Measurements from ENCODE around the gene CERS5. TPM values are rescaled to one million over a fixed set of nuclear protein-coding genes. Genes with fewer than 3 reads are reported as not detected.

CERS5 gene
- total RNA-seq, 2 experiments from 2014 or later = 27.6 to 36.9 TPM

DNA sequence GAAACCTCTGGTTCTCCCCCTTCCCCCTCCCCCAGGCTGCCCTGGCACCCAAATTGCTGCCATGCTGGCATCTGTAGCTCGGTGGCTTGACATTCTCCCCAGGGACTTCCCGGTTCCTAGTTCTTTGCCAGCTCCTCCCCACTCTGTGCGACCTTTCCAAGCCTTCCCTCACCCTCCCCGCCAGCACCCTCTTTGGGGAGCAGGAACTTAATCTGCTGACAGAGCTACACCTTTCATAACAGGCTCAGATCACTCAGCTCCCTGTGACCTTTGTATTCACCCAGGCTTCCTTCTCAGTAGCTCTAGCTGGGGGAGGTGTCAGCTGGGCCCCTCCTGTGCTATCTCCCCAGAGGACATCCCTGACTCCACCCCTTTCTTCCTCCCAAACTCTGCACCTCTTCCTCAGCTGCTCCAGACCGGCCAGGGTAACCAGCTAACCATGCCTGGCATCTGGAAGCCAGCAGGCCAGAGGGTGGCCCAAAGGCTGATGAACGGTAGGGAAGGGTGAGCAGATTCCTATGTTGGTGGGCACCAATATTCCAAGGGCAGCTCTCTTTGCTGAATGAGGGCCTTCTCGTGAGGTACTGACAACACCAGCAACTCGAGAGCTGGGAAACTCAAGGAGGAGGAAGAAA lies 56.9 kb downstream of the CERS5 start:
- peaks cover 27% of the 10 kb centered on the region for H3K79me2 ChIP-seq (ENCODE audit: insufficient read depth, low read depth, low read length)
- intact Hi-C loops (cut with micrococcal nuclease; ENCODE audit: unreplicated experiment) = loop anchor here (2.0 to 5.0 kb wide), 2 partner anchors 35 to 112 kb away; no protein-coding TSS in a partner anchor
- TF ChIP-seq EZH2phosphoT487 (IDR thresholded peaks at IDR 0.05; ENCODE audit: borderline replicate concordance, low read depth, low read length) = no peak
- no peak for TF ChIP-seq CTCF (conservative IDR thresholded peaks at IDR 0.05; ENCODE audit: low read length)
- peak overlapping the region; percentile 77 for H3K4me2 ChIP-seq (ENCODE audit: low read length)
- H3K36me3 ChIP-seq (ENCODE audit: insufficient read depth, low read length) = no peaks in the 10 kb centered on the region
- H3K4me1 ChIP-seq (ENCODE audit: insufficient read depth, low read length, poor library complexity, severe bottlenecking) = peaks cover 33% of the 10 kb centered on the region
- H3K27ac ChIP-seq (ENCODE audit: low read depth, low read length, poor library complexity, severe bottlenecking) = peak overlapping the region; percentile 85
- POLR2A ChIA-PET = interaction anchor here (0.5 to 3.7 kb wide), 20 partner anchors 9 to 614 kb away, joined by 3 to 62 read pairs (median 4); partner anchors contain the start of genes CERS5 and SMARCD1
- no TSS peak for BruUV-seq (replicated peaks)
- no peaks in the 10 kb centered on the region for H3K9me2 ChIP-seq (ENCODE audit: insufficient read depth, low read length)
- H2AFZ ChIP-seq (ENCODE audit: low read length) = peak overlapping the region; percentile 57
- peak overlapping the region; percentile 62 for H3K4me3 ChIP-seq (ENCODE audit: low read depth, low read length, poor library complexity, severe bottlenecking)
- peak; percentile 64 for DNase-seq (ENCODE audit: low spot score)
- H4K20me1 ChIP-seq (ENCODE audit: insufficient read depth, low read length) = no peaks in the 10 kb centered on the region
- no peaks in the 10 kb centered on the region for H3K9me3 ChIP-seq (ENCODE audit: low read length)
- CTCF ChIA-PET (ENCODE audit: unreplicated experiment) = interaction anchor here (0.6 to 3.9 kb wide), 17 partner anchors 10 to 163 kb away, joined by 3 to 35 read pairs (median 5); partner anchors contain the start of genes CERS5 and SMARCD1

DNA sequence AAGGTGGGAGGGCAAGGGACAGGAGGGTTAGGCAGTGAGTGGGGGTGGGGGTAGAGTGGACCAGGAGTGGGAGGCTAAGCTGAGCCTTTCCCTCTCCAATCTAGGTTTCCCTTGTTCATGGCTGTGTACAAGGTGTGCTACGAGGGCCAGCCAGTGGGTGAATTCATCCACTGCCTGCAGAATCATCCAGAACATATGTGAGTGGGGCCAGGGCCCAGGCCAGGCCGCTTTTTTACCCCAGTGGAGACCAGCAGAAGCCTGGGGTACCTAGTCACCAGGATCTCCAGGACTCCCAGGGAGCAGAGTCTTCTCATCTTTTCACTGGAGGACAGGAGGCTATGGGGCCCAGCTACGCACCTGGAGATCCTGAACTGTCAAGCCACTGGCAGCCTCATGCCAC lies 57.9 kb downstream of the CERS5 start:
- DNase-seq (ENCODE audit: low spot score) = no peak
- Histone ChIP-seq H3K9me3 (ENCODE audit: low read length) (no peaks in the 10 kb centered on the region), H3K4me2 (ENCODE audit: low read length) (peak overlapping the region; percentile 77), H3K4me3 (ENCODE audit: low read depth, low read length, poor library complexity, severe bottlenecking) (no peak overlapping the region), H3K79me2 (ENCODE audit: insufficient read depth, low read depth, low read length) (peaks cover 20% of the 10 kb centered on the region), H3K4me1 (ENCODE audit: insufficient read depth, low read length, poor library complexity, severe bottlenecking) (peaks cover 31% of the 10 kb centered on the region), H4K20me1 (ENCODE audit: insufficient read depth, low read length) (no peaks in the 10 kb centered on the region), H3K36me3 (ENCODE audit: insufficient read depth, low read length) (no peaks in the 10 kb centered on the region), H3K27ac (ENCODE audit: low read depth, low read length, poor library complexity, severe bottlenecking) (peak overlapping the region; percentile 85), H3K9me2 (ENCODE audit: insufficient read depth, low read length) (no peaks in the 10 kb centered on the region), H2AFZ (ENCODE audit: low read length) (peak overlapping the region; percentile 57; the same call in 1 of the 2 replicates)
- TF ChIP-seq EZH2phosphoT487 (IDR thresholded peaks at IDR 0.05; ENCODE audit: borderline replicate concordance, low read depth, low read length) (no peak), CTCF (conservative IDR thresholded peaks at IDR 0.05; ENCODE audit: low read length) (no peak)
- ChIA-PET POLR2A (interaction anchor here (0.5 to 3.7 kb wide), 5 partner anchors 13 to 182 kb away, joined by 3 to 17 read pairs (median 4); no protein-coding TSS in a partner anchor), CTCF (ENCODE audit: unreplicated experiment) (interaction anchor here (3.7 to 3.9 kb wide), 2 partner anchors 24 to 39 kb away, joined by 26 to 35 read pairs; partner anchors contain the start of gene SMARCD1)
- intact Hi-C loops (cut with micrococcal nuclease; ENCODE audit: unreplicated experiment) = no loop called here
- no TSS peak for BruUV-seq (replicated peaks)
